Left ventricle myocardium superior (tissue), 1 donor: Measurements from ENCODE around the gene TIMM23. TPM values are rescaled to one million over a fixed set of nuclear protein-coding genes. Genes with fewer than 3 reads are reported as not detected.
"Not testable (repeated sequence)": the region's sequence is repeated elsewhere in the genome, so short reads cannot be mapped to it uniquely, and the experiment has no call there.

Experiments used
- ATAC-seq: fragments of 200-7000 bp; cut with Tn5 transposase; one replicate; pipeline ENCODE4 v1.9.1; 2020; ENCODE audit warnings: mild to moderate bottlenecking, moderate library complexity
- DNase-seq: peaks from one replicate; pipeline ENCODE4 v3.0.0-alpha.2; 2020
- intact Hi-C: fragments of 100-400 bp; cut with micrococcal nuclease; formaldehyde crosslinking; loops from one replicate; pipeline ENCODE4 v1.11.0; 2022
- total RNA-seq: library from RNA; stranded (reverse); fragmentation: NEBNext Ultra II Directional; extraction: Animal tissue kit (Norgen Biotek cat#: 25700); gene quantifications from one replicate; pipeline ENCODE4 v1.2.1, GENCODE V29; 2021
- donor health status: DM: no; HTN: yes; CAD: no; lungs with severe emphysema.

TIMM23 gene
- total RNA-seq, 1 donor from 2014 or later: 89.7 TPM

GRCh38 chr10:46040004-46040403 is 67.7 kb downstream of the TIMM23 start:
- intact Hi-C loops: no loop called here
- DNase-seq (no peak), ATAC-seq (no peak)

DNA sequence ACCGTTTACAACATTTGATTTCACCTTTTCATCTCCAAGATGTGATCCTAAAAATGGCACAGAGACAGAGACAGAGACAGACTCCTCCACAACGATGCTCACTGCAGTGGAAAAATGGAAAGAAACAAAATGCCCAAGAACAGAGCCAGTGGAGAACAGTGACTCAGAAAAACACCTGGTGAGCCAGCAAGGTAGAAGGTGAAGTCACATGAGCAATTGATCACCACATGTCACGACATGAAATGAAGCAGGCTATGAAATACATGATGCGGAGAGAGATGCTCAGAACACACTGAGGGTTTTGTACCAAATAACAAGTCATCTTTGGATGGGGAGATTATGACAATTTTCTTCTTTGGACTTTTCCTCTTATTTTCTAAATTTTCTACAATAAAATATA is 70.2 kb downstream of the TIMM23 start:
- DNase-seq (no peak), ATAC-seq (no peak)
- intact Hi-C loops: no loop called here

GRCh38 chr10:46046261-46046660 is 74.0 kb downstream of the TIMM23 start, which contains the start of gene MSMB:
Gene MSMB, minus strand, starts transcription at chr10:46046269. Its CDS starts 32 bp downstream, at chr10:46046237.
- DNase-seq: no peak
- intact Hi-C loops: no loop called here
- ATAC-seq: no peak

DNA sequence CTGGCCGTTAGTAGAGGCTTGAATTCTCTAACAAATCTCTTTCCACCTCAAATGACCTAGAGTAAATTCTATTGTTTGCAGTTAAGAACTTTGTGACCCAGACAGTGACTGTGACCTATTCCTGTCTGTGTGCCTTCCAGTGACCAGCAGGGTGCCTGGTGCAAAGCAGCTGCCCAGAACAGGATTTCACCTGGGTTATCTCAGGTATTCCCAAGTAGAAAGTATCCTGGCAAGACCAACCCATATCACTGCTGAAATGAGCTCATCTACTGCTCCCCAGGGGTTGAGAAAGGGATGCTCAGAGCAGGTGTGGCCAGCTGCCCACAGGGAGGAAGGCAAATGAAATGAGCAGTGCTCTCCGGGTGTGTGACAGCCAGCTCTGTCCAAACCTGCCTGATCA is 75.9 kb downstream of the TIMM23 start:
- intact Hi-C loops: no loop called here
- no peak for DNase-seq
- ATAC-seq: no peak

DNA sequence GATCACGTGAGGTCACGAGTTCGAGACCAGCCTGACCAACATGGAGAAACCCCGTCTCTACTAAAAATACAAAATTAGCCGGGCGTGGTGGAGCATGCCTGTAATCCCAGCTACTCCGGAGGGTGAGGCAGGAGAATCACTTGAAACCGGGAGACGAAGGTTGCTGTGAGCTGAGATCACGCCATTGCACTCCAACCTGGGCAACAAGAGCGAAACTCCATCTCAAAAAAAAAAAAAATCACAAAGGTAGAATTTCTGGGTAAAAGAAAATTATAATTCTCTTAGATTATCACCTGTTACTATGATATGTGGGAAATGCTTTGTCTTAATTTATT is 77.2 kb downstream of the TIMM23 start:
- ATAC-seq, intact Hi-C loops, DNase-seq: not testable (repeated sequence)

DNA sequence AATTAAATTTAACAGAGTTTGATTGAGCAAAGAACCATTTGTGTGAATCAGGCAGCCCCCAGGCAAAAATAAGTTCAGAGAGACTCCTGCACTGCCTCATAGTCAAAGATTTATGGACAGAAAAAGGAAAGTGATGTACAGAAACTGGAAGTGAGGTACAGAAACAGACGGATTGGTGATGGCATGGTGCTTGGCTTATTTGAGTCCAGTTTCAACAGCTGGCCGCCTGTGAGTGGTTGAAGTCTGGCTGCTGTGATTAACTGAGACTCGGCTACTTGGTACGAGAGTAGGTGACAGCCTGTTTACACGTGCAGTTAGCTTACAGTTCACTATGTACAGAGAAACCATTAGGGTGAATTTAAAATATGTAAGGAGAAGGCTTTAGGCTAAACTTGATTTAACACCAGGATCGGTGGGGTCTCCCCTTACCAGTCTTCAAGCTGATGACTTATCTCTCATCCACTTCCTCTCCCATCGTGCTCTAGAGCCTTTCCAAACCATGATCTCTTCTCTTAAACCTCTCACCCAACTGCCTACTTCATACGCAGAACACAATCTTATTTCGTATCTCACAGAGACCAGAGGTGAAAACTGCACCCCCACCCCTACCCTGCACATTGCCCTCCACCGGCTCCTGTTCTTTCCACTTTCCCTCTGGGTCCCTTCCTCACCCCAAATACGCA is 78.8 kb downstream of the TIMM23 start:
- ATAC-seq (no peak), DNase-seq (no peak)
- intact Hi-C loops: no loop called here

DNA sequence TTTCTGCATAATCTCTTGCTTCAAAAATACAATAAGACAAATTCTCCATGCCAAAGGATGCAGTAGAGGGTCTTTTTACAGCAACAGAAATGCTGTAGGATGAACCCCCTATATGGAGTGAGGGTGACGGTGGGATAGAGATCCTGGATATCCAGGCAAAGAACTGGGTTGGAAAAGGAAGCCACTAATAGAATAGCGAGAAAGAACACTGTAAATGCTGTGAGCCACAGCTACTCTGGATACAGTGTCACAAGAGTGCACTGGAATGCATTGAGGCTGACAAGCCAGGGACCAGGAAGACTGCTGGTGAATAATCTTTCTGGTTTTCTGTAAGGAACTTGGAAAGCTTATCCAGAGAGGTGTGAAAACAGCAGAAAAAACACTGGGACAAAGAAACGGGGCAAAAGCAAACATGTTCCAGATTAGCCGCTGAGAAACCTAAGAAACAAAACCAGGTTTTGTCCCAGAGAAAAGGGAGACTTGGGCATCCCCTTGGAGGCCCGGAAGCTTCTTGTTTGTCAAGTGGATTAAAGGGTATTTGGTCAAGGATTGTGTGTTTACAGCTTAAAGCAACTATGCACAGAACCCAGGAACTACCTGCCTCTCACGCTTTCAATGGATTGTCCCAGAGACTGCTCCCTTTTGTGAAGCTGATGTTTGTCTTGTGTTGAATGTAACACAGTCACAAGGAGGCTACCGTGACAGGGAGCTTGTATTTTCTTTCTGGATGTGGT is 79.9 kb downstream of the TIMM23 start:
- ATAC-seq (no peak), DNase-seq (no peak)
- intact Hi-C loops: no loop called here

DNA sequence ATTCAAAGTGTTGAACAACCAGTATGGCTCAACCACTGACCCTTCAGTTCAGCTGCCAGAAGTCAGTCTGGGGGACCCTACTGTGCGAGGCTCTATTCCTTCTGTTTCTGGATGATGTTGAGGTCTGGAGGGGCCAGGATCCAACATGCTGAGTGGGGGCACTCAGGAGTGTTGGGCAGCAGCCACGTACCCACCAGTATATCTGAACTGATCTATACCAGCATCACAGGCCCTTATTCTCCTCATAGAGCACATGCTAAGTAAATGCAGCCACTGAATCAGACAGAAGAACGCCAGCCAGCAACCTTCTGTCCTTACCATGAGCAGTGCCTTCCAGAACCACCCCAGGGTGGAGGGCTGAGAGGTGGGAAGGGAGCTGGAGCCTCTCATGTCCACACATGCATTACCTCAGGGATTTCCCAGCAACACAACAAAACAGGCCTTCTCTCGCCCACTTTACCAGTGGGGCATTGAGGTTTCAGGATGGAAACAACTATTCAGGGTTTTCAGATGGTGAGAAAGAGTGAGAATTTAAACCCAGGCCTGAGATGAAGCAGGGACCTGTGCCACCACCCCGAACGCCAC is 80.6 kb downstream of the TIMM23 start:
- ATAC-seq (no peak), DNase-seq (no peak)
- intact Hi-C loops: no loop called here

Other genes with a start within 250 kb of the TIMM23 start
- gene WASHC2C, start 245.2 kb upstream of the TIMM23 start, total RNA-seq: 33.3 TPM
- 7.3 TPM for gene AGAP4, start 125.0 kb upstream of the TIMM23 start, total RNA-seq
- gene NCOA4, start 58.1 kb downstream of the TIMM23 start, total RNA-seq: 333 TPM
- gene MSMB, start 73.8 kb downstream of the TIMM23 start, total RNA-seq: not detected